HEK293 (cell line): ENCODE data around the gene LRRC8B.
A peak's percentile ranks its signal among the peaks of the same experiment; 100 is the strongest.

ENCODE experiments used
- ATF2 ChIP-seq: fragments of 450-650 bp; formaldehyde crosslinking; IDR thresholded peaks from 2 replicates; pipeline ENCODE4 v1.5.1; 2016; ENCODE audit warnings: missing biosample characterization, missing genetic modification characterization, low read depth
- CTCF ChIP-seq: fragments of 450-650 bp; formaldehyde crosslinking; IDR thresholded peaks from 2 replicates; pipeline ENCODE4 v1.5.1; 2016; ENCODE audit warnings: missing biosample characterization, missing genetic modification characterization
- GLIS2 ChIP-seq: fragments of 450-650 bp; formaldehyde crosslinking; IDR thresholded peaks from 2 replicates; pipeline ENCODE4 v1.5.1; 2016; ENCODE audit warnings: missing biosample characterization, missing genetic modification characterization
- HOXA7 ChIP-seq: sonication (generic); formaldehyde crosslinking; IDR thresholded peaks from 2 replicates; pipeline ENCODE4 v1.8.1; 2022; ENCODE audit warnings: missing genetic modification reagents, borderline replicate concordance
- KLF16 ChIP-seq: fragments of 450-650 bp; formaldehyde crosslinking; IDR thresholded peaks from 2 replicates; pipeline ENCODE4 v1.5.1; 2017; ENCODE audit warnings: missing biosample characterization, missing genetic modification characterization
- PRDM1 ChIP-seq: fragments of 450-650 bp; formaldehyde crosslinking; IDR thresholded peaks from 2 replicates; pipeline ENCODE4; 2016; ENCODE audit warnings: missing biosample characterization, missing genetic modification characterization
- SP7 ChIP-seq: fragments of 450-650 bp; formaldehyde crosslinking; IDR thresholded peaks from 2 replicates; pipeline ENCODE4 v1.5.1; 2016; ENCODE audit warnings: missing biosample characterization, missing genetic modification characterization
- ZBTB1 ChIP-seq: fragments of 450-650 bp; formaldehyde crosslinking; IDR thresholded peaks from 2 replicates; pipeline ENCODE4 v1.5.1; 2016; ENCODE audit warnings: missing biosample characterization, missing genetic modification characterization
- ZBTB17 ChIP-seq: fragments of 450-650 bp; formaldehyde crosslinking; IDR thresholded peaks from 2 replicates; pipeline ENCODE4 v1.5.1; 2016; ENCODE audit warnings: missing biosample characterization, missing genetic modification characterization
- ZBTB7A ChIP-seq: fragments of 450-650 bp; formaldehyde crosslinking; IDR thresholded peaks from 2 replicates; pipeline ENCODE4 v1.5.1; 2016; ENCODE audit warnings: low read depth, missing biosample characterization, missing genetic modification characterization
- ZNF155 ChIP-seq: fragments of 450-650 bp; formaldehyde crosslinking; IDR thresholded peaks from 2 replicates; pipeline ENCODE4 v1.5.1; 2016; ENCODE audit warnings: missing biosample characterization, missing genetic modification characterization
- ZNF24 ChIP-seq: fragments of 450-650 bp; formaldehyde crosslinking; IDR thresholded peaks from 2 replicates; pipeline ENCODE4 v1.5.1; 2016; ENCODE audit warnings: missing biosample characterization, missing genetic modification characterization
- ZNF513 ChIP-seq: fragments of 450-650 bp; IDR thresholded peaks from 2 replicates; pipeline ENCODE4 v1.5.1; 2018; ENCODE audit warnings: missing biosample characterization, missing genetic modification characterization

GRCh38 chr1:89631816-89632656 is 107.4 kb downstream of the LRRC8B start:
- no peak for TF ChIP-seq ZBTB1 (tag by site-specific recombination)
- TF ChIP-seq ATF2 = no peak
- no peak; the same call in 1 of the 2 replicates for TF ChIP-seq ZNF24 (tag by site-specific recombination)
- no peak for TF ChIP-seq PRDM1 (tag by site-specific recombination)
- 0 out of 2 replicates have a peak, but pooled peaks have one; percentile 11 for TF ChIP-seq ZNF513 (tag by site-specific recombination)
- no peak for TF ChIP-seq ZBTB7A (tag by site-specific recombination)
- TF ChIP-seq CTCF (tag by site-specific recombination) = no peak
- TF ChIP-seq GLIS2 = no peak
- no peak for TF ChIP-seq ZBTB17 (tag by site-specific recombination)
- TF ChIP-seq ZNF155 (tag by site-specific recombination) = no peak
- TF ChIP-seq HOXA7 (CRISPR knock-in tag) = no peak
- TF ChIP-seq SP7 (tag by site-specific recombination) = peak; percentile 52
- TF ChIP-seq KLF16 (tag by site-specific recombination) = no peak
